Lower leg skin (tissue), 4 donors: ENCODE data around the gene NPS. TPM values are rescaled to one million over a fixed set of nuclear protein-coding genes. Genes with fewer than 3 reads are reported as not detected.

Experiments
- DNase-seq, 2 donors: peaks; one replicate each; pipeline ENCODE4 v3.0.0-alpha.2; 2019; ENCODE audit warnings: low spot score in 2 of 2
- H3K4me3 ChIP-seq: fragments of 200-600 bp; sonication (generic); 2 replicates; pipeline ENCODE4 v1.5.1; 2017; ENCODE audit warnings: mild to moderate bottlenecking, low read depth; ENCODE audit not compliant: poor library complexity, severe bottlenecking
- POLR2A ChIP-seq, 2 donors: fragments of 450-650 bp; IDR thresholded peaks; one replicate each; pipeline ENCODE4 v1.6.1; 2016 to 2017; ENCODE audit warnings: antibody characterized with exemption in 2 of 2, mild to moderate bottlenecking in 1 of 2, moderate library complexity in 1 of 2
- WGBS, 2 donors: methylation state at CpG; one replicate each; pipeline ENCODE4 v1.1.5; 2018; 5-methylcytosine and 5-hydroxymethylcytosine counted together
- intact Hi-C: fragments of 100-400 bp; cut with DNase I; formaldehyde crosslinking; loops from one replicate; pipeline ENCODE4 v1.15.0; 2023; ENCODE audit warnings: low total_unique reads
- total RNA-seq, 4 donors: library from RNA; depleted of rRNA; stranded (reverse); fragments of >200 nt; gene quantifications; one replicate each; pipeline ENCODE4 v1.1.0, GENCODE V29; 2016
- TF ChIP-seq, protein P1 (sequence below), 3 donors: fragments of 450-650 bp; IDR thresholded peaks; one replicate each; pipeline ENCODE4 v1.5.1; 2016; ENCODE audit warnings: antibody characterized with exemption in 3 of 3, mild to moderate bottlenecking in 3 of 3, moderate library complexity in 2 of 3

NPS gene
- total RNA-seq, 4 donors from 2014 or later: not detected

- 62 to 65% methylated on average over 8 of the region's 8 CpGs for WGBS, 2 donors
- DNase-seq: no peak
- TF ChIP-seq POLR2A (IDR thresholded peaks at IDR 0.05): no peak
- TF ChIP-seq, protein P1, sequence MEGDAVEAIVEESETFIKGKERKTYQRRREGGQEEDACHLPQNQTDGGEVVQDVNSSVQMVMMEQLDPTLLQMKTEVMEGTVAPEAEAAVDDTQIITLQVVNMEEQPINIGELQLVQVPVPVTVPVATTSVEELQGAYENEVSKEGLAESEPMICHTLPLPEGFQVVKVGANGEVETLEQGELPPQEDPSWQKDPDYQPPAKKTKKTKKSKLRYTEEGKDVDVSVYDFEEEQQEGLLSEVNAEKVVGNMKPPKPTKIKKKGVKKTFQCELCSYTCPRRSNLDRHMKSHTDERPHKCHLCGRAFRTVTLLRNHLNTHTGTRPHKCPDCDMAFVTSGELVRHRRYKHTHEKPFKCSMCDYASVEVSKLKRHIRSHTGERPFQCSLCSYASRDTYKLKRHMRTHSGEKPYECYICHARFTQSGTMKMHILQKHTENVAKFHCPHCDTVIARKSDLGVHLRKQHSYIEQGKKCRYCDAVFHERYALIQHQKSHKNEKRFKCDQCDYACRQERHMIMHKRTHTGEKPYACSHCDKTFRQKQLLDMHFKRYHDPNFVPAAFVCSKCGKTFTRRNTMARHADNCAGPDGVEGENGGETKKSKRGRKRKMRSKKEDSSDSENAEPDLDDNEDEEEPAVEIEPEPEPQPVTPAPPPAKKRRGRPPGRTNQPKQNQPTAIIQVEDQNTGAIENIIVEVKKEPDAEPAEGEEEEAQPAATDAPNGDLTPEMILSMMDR (IDR thresholded peaks at IDR 0.05): no peak
- no peak overlapping the region for H3K4me3 ChIP-seq
- intact Hi-C loops: no loop called here
These were observed 12.5 kb downstream of the NPS start for GRCh38 chr10:127561647-127562046.

- intact Hi-C loops: no loop called here
- DNase-seq: no peak
- WGBS, 2 donors: 66 to 67% methylated on average over 10 of the region's 10 CpGs
- no peak overlapping the region for H3K4me3 ChIP-seq
- TF ChIP-seq POLR2A (IDR thresholded peaks at IDR 0.05): no peak
- TF ChIP-seq, protein P1 (IDR thresholded peaks at IDR 0.05): no peak
These were observed 14.8 kb downstream of the NPS start for GRCh38 chr10:127563718-127564553.

- H3K4me3 ChIP-seq: no peak overlapping the region
- no peak for DNase-seq
- intact Hi-C loops: no loop called here
- TF ChIP-seq POLR2A (IDR thresholded peaks at IDR 0.05): no peak
- TF ChIP-seq, protein P1 (IDR thresholded peaks at IDR 0.05): no peak
- WGBS, 2 donors: 71 to 74% methylated on average over 4 of the region's 4 CpGs
These were observed 15.5 kb downstream of the NPS start for GRCh38 chr10:127564644-127565043.

- no peak overlapping the region for H3K4me3 ChIP-seq
- intact Hi-C loops: no loop called here
- DNase-seq: no peak
- TF ChIP-seq, protein P1 (IDR thresholded peaks at IDR 0.05): no peak
- no peak for TF ChIP-seq POLR2A (IDR thresholded peaks at IDR 0.05)
- 69 to 75% methylated on average over 4 of the region's 4 CpGs for WGBS, 2 donors
These were observed 16.5 kb downstream of the NPS start for GRCh38 chr10:127565583-127565982.

GRCh38 chr10:127569210-127569609, 20.1 kb downstream of the NPS start:
- DNase-seq: no peak
- intact Hi-C loops: no loop called here
- WGBS, 2 donors: 81 to 90% methylated on average over 4 of the region's 4 CpGs
- H3K4me3 ChIP-seq: no peak overlapping the region
- TF ChIP-seq, protein P1 (IDR thresholded peaks at IDR 0.05): no peak
- no peak for TF ChIP-seq POLR2A (IDR thresholded peaks at IDR 0.05)
